ENCODE measurements around the gene RNF213. TPM values are rescaled to one million over a fixed set of nuclear protein-coding genes. Genes with fewer than 3 reads are reported as not detected.

RNF213 gene
- total RNA-seq, 4 donors from 2014 or later, result 57.8 to 197 (median 94.1) TPM

GRCh38 chr17:80363120-80363515 is 102.5 kb downstream of the RNF213 start:
- Histone ChIP-seq H3K27ac (no peak overlapping the region), H3K36me3 (peaks cover 91% of the 10 kb centered on the region), H3K4me1 (no peaks in the 10 kb centered on the region), H3K27me3 (no peaks in the 10 kb centered on the region), H3K9me3 (no peaks in the 10 kb centered on the region), H3K4me3 (no peak overlapping the region)
- WGBS, result 84% methylated on average over 12 of the region's 12 CpGs
- DNase-seq (ENCODE audit: low spot score in 2 of 2), result peak in 1 of 2 donors; percentile 27
- TF ChIP-seq EP300 (IDR thresholded peaks at IDR 0.05), result no peak
- no peak for TF ChIP-seq POLR2AphosphoS5 (IDR thresholded peaks at IDR 0.05)
- no peak for TF ChIP-seq CTCF (IDR thresholded peaks at IDR 0.05)
- TF ChIP-seq POLR2A (IDR thresholded peaks at IDR 0.05), result no peak

- no peak overlapping the region for H3K4me3 ChIP-seq
- DNase-seq (ENCODE audit: low spot score in 2 of 2), result peak in 1 of 2 donors; percentile 51
- H3K27ac ChIP-seq, result no peak overlapping the region
- H3K36me3 ChIP-seq, result peaks cover 91% of the 10 kb centered on the region
- no peaks in the 10 kb centered on the region for H3K4me1 ChIP-seq
- no peak for TF ChIP-seq CTCF (IDR thresholded peaks at IDR 0.05)
- no peak for TF ChIP-seq EP300 (IDR thresholded peaks at IDR 0.05)
- H3K9me3 ChIP-seq, result no peaks in the 10 kb centered on the region
- WGBS, result 92% methylated on average over 20 of the region's 28 CpGs
- no peaks in the 10 kb centered on the region for H3K27me3 ChIP-seq
Observed at GRCh38 chr17:80363518-80364090, 103.0 kb downstream of the RNF213 start.

GRCh38 chr17:80364091-80364691 is 103.5 kb downstream of the RNF213 start:
- no peak overlapping the region for H3K4me3 ChIP-seq
- H3K4me1 ChIP-seq, result no peaks in the 10 kb centered on the region
- peak in 1 of 2 donors; percentile 19 for TF ChIP-seq CTCF (IDR thresholded peaks at IDR 0.05)
- no peak for TF ChIP-seq EP300 (IDR thresholded peaks at IDR 0.05)
- 86% methylated on average over 29 of the region's 29 CpGs for WGBS
- no peak overlapping the region for H3K27ac ChIP-seq
- peak in 1 of 2 donors; percentile 68 for DNase-seq (ENCODE audit: low spot score in 2 of 2)
- peaks cover 91% of the 10 kb centered on the region for H3K36me3 ChIP-seq
- no peaks in the 10 kb centered on the region for H3K27me3 ChIP-seq
- H3K9me3 ChIP-seq, result no peaks in the 10 kb centered on the region

GRCh38 chr17:80365001-80365965 is 104.6 kb downstream of the RNF213 start:
- 85% methylated on average over 29 of the region's 29 CpGs for WGBS
- H3K4me1 ChIP-seq, result no peaks in the 10 kb centered on the region
- TF ChIP-seq EP300 (IDR thresholded peaks at IDR 0.05), result no peak
- TF ChIP-seq CTCF (IDR thresholded peaks at IDR 0.05), result no peak
- TF ChIP-seq POLR2A (IDR thresholded peaks at IDR 0.05), result no peak
- TF ChIP-seq POLR2AphosphoS5 (IDR thresholded peaks at IDR 0.05), result no peak
- peaks cover 91% of the 10 kb centered on the region for H3K36me3 ChIP-seq
- H3K9me3 ChIP-seq, result no peaks in the 10 kb centered on the region
- no peak overlapping the region for H3K4me3 ChIP-seq
- peak in 1 of 2 donors; percentile 53 for DNase-seq (ENCODE audit: low spot score in 2 of 2)
- no peak overlapping the region for H3K27ac ChIP-seq
- H3K27me3 ChIP-seq, result no peaks in the 10 kb centered on the region

GRCh38 chr17:80365983-80366382 is 105.3 kb downstream of the RNF213 start:
- Histone ChIP-seq H3K9me3 (no peaks in the 10 kb centered on the region), H3K36me3 (peaks cover 91% of the 10 kb centered on the region), H3K27me3 (no peaks in the 10 kb centered on the region), H3K27ac (no peak overlapping the region), H3K4me3 (no peak overlapping the region), H3K4me1 (no peaks in the 10 kb centered on the region)
- DNase-seq (ENCODE audit: low spot score in 2 of 2), result peak in 1 of 2 donors; percentile 25
- 87% methylated on average over 11 of the region's 11 CpGs for WGBS
- TF ChIP-seq CTCF (IDR thresholded peaks at IDR 0.05) (no peak), POLR2A (IDR thresholded peaks at IDR 0.05) (no peak), EP300 (IDR thresholded peaks at IDR 0.05) (no peak), POLR2AphosphoS5 (IDR thresholded peaks at IDR 0.05) (no peak)
